Measurements from ENCODE around the gene MRC2.

GRCh38 chr17:62717889-62718288 lies 90.4 kb downstream of the MRC2 start:
- no peak for TF ChIP-seq POLR2A (IDR thresholded peaks at IDR 0.05; ENCODE audit: borderline replicate concordance, extremely low read depth, insufficient read depth, insufficient read length)
- no peak for TF ChIP-seq CTCF (IDR thresholded peaks at IDR 0.05 in 2 of 3, conservative IDR thresholded peaks at IDR 0.05 in 1 of 3; ENCODE audit: borderline replicate concordance in 1 of 3, insufficient read depth in 1 of 3, low read depth in 2 of 3, low read length in 2 of 3)
- no peak for TF ChIP-seq ZBTB33 (IDR thresholded peaks at IDR 0.05; ENCODE audit: extremely low read depth, insufficient replicate concordance, low read length)
- no peak for TF ChIP-seq MAX (IDR thresholded peaks at IDR 0.05)
- no peak for TF ChIP-seq SIN3A (IDR thresholded peaks at IDR 0.05; ENCODE audit: low read depth)
